ENCODE measurements around the gene DNER.

GRCh38 chr2:229713371-229714079 is 830 bp downstream of the DNER start:
- TF ChIP-seq, protein P1, sequence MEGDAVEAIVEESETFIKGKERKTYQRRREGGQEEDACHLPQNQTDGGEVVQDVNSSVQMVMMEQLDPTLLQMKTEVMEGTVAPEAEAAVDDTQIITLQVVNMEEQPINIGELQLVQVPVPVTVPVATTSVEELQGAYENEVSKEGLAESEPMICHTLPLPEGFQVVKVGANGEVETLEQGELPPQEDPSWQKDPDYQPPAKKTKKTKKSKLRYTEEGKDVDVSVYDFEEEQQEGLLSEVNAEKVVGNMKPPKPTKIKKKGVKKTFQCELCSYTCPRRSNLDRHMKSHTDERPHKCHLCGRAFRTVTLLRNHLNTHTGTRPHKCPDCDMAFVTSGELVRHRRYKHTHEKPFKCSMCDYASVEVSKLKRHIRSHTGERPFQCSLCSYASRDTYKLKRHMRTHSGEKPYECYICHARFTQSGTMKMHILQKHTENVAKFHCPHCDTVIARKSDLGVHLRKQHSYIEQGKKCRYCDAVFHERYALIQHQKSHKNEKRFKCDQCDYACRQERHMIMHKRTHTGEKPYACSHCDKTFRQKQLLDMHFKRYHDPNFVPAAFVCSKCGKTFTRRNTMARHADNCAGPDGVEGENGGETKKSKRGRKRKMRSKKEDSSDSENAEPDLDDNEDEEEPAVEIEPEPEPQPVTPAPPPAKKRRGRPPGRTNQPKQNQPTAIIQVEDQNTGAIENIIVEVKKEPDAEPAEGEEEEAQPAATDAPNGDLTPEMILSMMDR (IDR thresholded peaks at IDR 0.05; ENCODE audit: low read depth, low read length) = no peak
- no peak for TF ChIP-seq EZH2phosphoT487 (IDR thresholded peaks at IDR 0.05; ENCODE audit: low read depth)

All from OCI-LY3 (cell line).